IPS-15b (cell line): ENCODE measurements around the gene SLC35C1.
A peak's percentile ranks its signal among the peaks of the same experiment; 100 is the strongest.
"Not testable (repeated sequence)": the region's sequence is repeated elsewhere in the genome, so short reads cannot be mapped to it uniquely, and the experiment has no call there.

Source experiments
- H3K27me3 ChIP-seq: one replicate; pipeline ENCODE4 v1.6.1; 2013; ENCODE audit warnings: low read length; ENCODE audit not compliant: control insufficient read depth, insufficient read depth
- H3K36me3 ChIP-seq: one replicate; pipeline ENCODE4 v1.6.1; 2013; ENCODE audit warnings: low read length; ENCODE audit not compliant: control insufficient read depth, insufficient read depth
- H3K4me1 ChIP-seq: one replicate; pipeline ENCODE4 v1.6.1; 2013; ENCODE audit warnings: mild to moderate bottlenecking, low read length; ENCODE audit not compliant: control insufficient read depth, insufficient read depth
- H3K4me3 ChIP-seq: one replicate; pipeline ENCODE4 v1.5.1; 2013; ENCODE audit warnings: low read depth, low read length
- H3K9ac ChIP-seq: one replicate; pipeline ENCODE4 v1.6.1; 2013; ENCODE audit warnings: low read depth, mild to moderate bottlenecking, low read length
- H3K9me3 ChIP-seq: one replicate; pipeline ENCODE4 v1.6.1; 2013; ENCODE audit warnings: mild to moderate bottlenecking, low read length; ENCODE audit not compliant: control insufficient read depth, insufficient read depth

SLC35C1 gene

DNA sequence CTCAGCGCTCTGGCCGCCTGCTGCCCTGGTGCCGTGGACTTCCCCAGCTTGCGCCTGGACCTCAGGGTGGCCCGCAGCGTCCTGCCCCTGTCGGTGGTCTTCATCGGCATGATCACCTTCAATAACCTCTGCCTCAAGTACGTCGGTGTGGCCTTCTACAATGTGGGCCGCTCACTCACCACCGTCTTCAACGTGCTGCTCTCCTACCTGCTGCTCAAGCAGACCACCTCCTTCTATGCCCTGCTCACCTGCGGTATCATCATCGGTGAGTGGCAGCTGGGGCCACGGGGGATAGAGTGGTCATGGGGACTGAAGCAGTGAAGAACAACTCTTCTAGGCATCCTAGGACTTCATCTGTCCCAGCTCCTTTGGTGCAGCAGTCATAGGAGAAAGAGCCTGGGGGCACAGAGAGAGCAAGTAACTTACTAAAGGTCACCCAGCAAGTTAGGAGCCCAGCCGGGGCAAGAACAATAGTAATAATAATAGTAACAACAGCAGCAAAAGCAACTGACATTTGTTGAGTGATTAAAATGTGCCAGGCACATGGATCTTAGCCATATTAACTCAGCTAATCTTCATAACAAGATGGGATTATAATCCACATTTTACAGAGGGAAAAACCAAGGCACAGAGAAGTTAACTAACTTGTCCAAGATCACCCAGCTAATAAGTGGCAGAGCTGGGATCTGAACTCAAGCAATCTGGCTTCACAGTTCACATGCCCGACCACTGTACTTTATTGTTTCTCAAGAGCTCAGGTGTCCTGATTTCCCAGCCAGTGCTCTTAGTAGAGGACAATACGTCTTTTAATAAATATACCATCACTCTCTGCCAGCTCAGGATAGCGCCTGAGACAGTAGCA lies 1.4 kb downstream of the SLC35C1 start:
- Histone ChIP-seq H3K4me1 (peaks cover 8% of the 10 kb centered on the region), H3K36me3 (peaks cover 6% of the 10 kb centered on the region), H3K4me3 (peak overlapping the region; percentile 64), H3K27me3 (peaks cover 21% of the 10 kb centered on the region), H3K9me3 (no peaks in the 10 kb centered on the region), H3K9ac (no peak overlapping the region)

DNA sequence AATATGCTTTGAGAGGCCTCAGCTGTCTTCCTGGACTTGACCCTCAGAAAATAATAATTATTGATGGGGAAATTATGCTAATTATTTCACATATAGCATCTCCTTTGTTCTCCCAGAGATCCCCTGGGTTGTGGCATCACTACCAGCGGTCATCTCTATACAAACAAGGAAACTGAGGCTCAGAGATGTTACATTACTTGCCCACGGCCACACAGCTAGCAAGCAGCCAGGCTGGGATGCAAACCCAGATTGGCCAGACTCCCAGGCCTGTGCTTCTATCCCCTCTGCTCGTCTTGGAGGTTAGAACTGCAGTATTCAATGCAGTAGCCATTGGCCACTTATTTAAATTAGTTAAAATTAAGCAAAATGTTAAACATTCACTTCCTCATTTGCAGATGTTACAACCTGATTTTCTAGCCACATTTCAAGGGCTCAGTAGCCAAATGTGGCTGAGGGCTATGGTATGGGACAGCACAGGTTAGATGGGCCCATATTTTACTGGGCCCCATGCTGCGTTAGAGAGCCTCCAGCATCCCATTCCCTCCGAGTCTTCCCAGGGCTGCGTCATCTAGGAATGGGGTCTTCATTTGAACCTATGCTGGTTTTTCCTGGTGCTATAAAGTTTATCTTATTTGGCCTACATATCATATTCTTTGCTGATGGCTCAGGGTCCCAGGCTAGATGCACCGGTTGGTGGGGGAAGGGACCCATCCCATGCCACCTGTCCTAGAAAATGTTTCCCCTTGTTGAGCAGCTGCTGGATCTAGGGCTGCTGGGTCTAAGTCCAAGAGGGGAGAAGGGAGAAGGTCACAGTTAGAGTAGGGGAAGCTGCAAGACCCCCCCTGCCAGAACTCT lies 2.2 kb downstream of the SLC35C1 start:
- H3K36me3 ChIP-seq, result peaks cover 6% of the 10 kb centered on the region
- no peak overlapping the region for H3K4me3 ChIP-seq
- H3K4me1 ChIP-seq, result peaks cover 9% of the 10 kb centered on the region
- no peaks in the 10 kb centered on the region for H3K9me3 ChIP-seq
- peaks cover 14% of the 10 kb centered on the region for H3K27me3 ChIP-seq
- H3K9ac ChIP-seq, result no peak overlapping the region

DNA sequence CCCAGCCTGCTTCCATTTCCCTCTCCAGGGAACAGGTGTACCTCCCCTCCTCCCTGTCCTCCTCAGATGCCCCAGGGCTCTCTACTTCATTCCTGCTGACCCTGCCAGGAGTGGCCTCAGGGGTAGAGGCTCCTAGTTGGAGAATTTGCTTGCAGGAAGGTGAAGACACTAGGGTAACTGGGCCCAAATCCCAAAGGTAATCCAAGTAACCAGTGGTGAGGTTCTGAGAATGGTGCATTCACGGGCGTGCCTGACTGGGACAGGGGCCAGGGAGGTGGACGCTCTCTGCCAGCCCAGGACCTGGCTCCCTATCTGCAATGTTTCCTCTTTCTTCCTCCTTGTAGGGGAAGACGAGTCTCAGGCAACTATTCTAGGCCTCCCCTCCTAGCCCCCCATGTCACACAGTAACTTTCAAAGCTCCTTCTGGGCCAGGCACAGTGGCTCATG lies 2.9 kb downstream of the SLC35C1 start:
- Histone ChIP-seq H3K4me3 (no peak overlapping the region), H3K36me3 (peaks cover 6% of the 10 kb centered on the region), H3K9me3 (no peaks in the 10 kb centered on the region), H3K27me3 (peaks cover 8% of the 10 kb centered on the region), H3K9ac (no peak overlapping the region), H3K4me1 (peaks cover 10% of the 10 kb centered on the region)

DNA sequence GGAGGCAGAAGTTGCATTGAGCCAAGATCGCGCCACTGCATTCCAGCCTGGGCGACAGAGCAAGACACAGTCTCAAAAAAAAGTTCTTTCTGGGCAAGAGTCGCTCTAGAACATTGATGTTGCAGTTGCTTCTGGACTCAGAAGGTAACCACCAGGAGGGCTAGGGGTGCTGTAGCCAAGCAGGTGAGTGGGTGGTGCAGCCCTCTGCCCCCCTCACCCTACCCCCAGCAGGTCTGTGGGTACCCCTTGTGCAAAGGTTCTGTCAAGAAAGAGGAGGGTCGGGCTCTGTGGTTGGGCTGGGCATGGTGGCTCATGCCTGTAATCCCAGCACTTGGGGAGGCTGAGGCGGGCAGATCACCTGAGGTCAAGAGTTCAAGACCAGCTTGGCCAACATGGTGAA lies 3.5 kb downstream of the SLC35C1 start:
- not testable (repeated sequence) for H3K9ac ChIP-seq, H3K27me3 ChIP-seq, H3K36me3 ChIP-seq, H3K4me3 ChIP-seq, H3K9me3 ChIP-seq
- peaks cover 10% of the 10 kb centered on the region for H3K4me1 ChIP-seq

DNA sequence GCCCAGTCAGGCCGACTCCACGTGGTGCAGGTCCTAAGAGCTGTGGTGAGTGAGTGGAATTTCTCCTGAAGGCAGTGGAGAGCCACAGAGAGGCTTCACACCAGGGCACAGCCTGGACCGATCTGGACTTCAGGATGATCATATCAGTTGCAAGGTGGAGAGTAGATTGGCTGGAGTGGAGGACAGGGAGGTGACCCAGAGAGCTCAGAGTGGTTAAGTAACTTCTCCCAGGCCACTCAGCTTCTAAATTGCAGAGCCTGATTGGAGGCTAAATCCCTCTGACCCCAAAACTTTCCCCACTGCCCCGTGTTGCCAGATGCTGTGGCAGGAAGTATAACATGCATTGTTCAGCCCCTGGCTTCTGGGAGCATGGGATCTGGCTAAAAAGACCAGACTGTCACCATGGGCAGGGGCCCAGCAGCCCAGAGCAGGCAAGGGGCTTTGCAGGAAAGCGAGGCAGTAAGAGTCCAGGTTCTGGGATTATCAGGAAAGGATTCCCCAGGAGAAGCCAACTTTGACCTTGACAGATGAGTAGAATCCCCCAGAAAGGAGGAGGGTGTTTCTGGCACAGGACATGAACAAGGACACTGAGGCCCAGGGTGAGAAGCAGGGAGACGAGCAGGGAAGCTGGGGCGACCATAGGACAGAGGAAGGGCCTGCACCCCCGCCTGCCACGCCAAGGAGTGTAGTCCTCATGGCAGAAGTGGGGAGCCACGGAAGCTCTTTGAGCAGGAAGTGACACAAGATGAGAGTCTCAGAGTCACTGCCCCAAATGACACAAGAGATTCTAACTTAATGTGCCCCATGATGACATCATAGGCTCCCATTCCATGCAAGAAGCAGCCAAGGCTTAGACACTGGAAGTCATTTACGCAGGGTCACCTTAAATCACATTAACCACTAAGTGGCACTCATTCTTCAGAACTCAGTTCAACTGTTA lies 4.8 kb downstream of the SLC35C1 start:
- H3K9me3 ChIP-seq, result no peaks in the 10 kb centered on the region
- H3K27me3 ChIP-seq, result no peaks in the 10 kb centered on the region
- peaks cover 6% of the 10 kb centered on the region for H3K36me3 ChIP-seq
- H3K4me3 ChIP-seq, result no peak overlapping the region
- H3K9ac ChIP-seq, result no peak overlapping the region
- peaks cover 10% of the 10 kb centered on the region for H3K4me1 ChIP-seq

DNA sequence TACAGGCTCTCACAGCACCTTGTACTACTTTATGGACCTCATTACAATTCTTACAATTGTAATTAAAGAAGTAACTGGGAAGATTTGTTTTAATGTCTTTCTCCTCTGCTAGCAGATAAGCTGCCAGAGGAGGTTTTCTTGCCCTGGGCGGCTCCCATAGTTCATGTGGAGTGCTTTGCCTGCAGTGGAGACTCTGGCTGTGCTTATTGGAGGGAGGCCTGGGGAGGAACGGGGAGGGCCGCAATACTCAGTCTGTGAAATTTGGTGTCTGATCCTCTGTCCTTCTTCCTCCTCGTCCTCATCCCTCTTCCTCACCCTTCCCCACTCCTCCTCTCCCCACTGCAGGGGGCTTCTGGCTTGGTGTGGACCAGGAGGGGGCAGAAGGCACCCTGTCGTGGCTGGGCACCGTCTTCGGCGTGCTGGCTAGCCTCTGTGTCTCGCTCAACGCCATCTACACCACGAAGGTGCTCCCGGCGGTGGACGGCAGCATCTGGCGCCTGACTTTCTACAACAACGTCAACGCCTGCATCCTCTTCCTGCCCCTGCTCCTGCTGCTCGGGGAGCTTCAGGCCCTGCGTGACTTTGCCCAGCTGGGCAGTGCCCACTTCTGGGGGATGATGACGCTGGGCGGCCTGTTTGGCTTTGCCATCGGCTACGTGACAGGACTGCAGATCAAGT lies 5.6 kb downstream of the SLC35C1 start:
- Histone ChIP-seq H3K36me3 (peaks cover 6% of the 10 kb centered on the region), H3K9ac (no peak overlapping the region), H3K4me1 (peaks cover 9% of the 10 kb centered on the region), H3K4me3 (no peak overlapping the region), H3K27me3 (no peaks in the 10 kb centered on the region), H3K9me3 (no peaks in the 10 kb centered on the region)

GRCh38 chr11:45811109-45811435 lies 6.1 kb downstream of the SLC35C1 start:
- no peaks in the 10 kb centered on the region for H3K27me3 ChIP-seq
- H3K4me1 ChIP-seq, result peaks cover 6% of the 10 kb centered on the region
- peaks cover 6% of the 10 kb centered on the region for H3K36me3 ChIP-seq
- H3K4me3 ChIP-seq, result no peak overlapping the region
- no peaks in the 10 kb centered on the region for H3K9me3 ChIP-seq
- no peak overlapping the region for H3K9ac ChIP-seq

DNA sequence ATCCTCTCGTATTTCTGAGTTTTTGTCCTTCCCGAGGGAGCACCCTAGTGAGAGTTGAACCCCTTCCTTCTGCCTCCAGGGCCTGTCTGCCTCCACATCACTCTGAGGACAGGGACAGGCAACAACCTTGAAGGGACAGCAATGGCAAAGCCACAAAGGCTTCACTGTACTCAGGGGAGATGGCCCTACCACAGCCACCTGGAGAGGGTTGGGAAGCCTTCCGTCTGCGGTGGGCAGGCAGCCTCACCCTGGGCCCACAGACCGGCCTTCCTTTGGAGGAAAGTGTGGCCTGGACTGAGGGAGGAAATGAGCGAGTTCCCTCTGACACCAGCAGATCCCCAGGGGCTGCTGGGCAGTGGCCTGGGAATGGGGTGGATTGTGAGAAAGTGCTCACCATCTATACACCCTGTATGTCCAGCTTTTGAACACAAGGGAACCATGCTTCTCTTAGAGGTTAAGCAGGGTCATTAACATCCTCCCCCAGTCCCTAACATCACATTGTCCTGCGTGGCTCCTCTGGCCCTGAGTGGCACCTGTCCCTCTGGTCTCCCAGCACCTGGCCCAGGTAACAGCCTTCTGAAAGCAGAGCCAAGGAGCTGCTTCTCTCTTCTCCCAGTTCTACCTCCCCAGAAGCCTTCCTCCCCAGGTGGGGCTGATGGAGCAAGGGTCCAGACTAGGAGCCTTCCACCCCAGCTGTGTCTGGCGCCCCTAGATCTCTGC lies 6.8 kb downstream of the SLC35C1 start:
- H3K27me3 ChIP-seq, result no peaks in the 10 kb centered on the region
- no peak overlapping the region for H3K4me3 ChIP-seq
- no peak overlapping the region for H3K9ac ChIP-seq
- H3K36me3 ChIP-seq, result peaks cover 6% of the 10 kb centered on the region
- H3K4me1 ChIP-seq, result peaks cover 3% of the 10 kb centered on the region
- H3K9me3 ChIP-seq, result no peaks in the 10 kb centered on the region

DNA sequence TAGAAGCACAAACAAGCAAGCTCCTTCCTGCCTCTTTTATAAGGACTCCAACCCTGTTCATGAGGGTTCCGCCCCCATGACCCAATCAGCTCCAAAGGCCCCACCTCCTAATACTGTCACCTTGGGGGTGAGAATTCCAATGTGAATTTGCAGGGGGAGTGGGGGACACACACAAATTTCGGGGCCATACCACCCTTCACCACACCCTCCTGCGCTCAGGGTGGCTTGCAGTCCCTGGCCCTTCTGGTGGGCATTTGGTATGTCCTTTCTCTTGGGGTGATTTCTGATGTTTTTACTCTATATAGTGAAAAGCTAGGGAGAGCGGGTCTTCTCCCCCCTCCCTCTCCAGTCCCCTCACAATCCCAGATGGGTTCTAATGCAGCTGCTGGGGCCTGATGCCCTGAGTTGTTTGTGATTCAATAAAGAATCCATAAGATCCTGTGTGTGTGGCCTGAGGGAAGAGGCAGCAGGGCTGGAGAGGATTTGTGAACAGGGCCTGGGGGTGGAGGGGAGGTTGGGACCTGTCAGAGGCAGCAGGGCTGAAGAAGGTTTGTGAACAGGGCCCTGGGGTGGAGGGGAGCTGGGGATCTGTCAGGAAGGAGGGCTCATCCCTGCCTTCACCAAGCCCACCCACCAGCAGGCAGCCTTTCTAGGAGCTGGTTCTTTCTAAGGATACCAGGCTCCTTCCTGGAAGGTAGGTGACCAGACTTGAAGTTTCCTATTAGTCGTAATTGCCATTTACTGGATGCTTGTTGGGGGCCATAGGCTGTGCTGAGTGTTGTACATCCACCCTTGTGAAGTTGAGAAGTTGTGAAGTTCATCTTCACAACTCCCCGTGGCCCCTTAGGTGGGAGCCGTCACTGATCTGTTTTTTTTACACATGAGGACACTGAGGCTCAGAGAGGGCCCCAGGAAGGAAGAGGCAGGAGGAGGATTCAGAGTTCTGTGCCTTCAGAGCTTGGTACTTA lies 7.9 kb downstream of the SLC35C1 start:
- no peak overlapping the region for H3K9ac ChIP-seq

DNA sequence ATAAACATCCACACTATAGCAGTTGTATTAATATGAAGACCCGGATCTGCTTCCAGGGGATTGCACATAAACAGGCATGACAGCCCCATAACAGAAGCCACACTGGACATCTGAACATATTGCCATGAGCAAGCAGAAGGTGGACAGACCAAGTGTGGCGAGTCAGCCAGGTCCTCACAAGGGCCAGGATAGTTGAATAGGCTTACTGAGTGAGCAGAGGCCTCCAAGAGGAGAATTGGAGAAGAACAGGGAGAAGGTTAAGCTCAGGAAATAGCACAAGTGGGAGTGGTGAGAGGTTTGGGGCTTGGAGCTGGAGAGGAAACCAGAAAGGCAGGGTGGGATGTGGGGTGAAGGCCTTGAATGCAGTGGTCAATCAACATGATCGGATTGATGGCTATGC lies 10.8 kb downstream of the SLC35C1 start:
- Histone ChIP-seq H3K9ac (no peak overlapping the region), H3K4me3 (no peak overlapping the region), H3K36me3 (no peaks in the 10 kb centered on the region), H3K9me3 (no peaks in the 10 kb centered on the region), H3K4me1 (peaks cover 3% of the 10 kb centered on the region), H3K27me3 (no peaks in the 10 kb centered on the region)

More for the DNA sequence above, 7.9 kb downstream of the SLC35C1 start:
- H3K36me3 ChIP-seq, result peaks cover 6% of the 10 kb centered on the region
- H3K4me3 ChIP-seq, result no peak overlapping the region
- H3K9me3 ChIP-seq, result no peaks in the 10 kb centered on the region
- H3K27me3 ChIP-seq, result no peaks in the 10 kb centered on the region
- H3K4me1 ChIP-seq, result peaks cover 3% of the 10 kb centered on the region
